Endothelial cell (in vitro differentiated cells): ENCODE results near the gene L3HYPDH. TPM values are rescaled to one million over a fixed set of nuclear protein-coding genes. Genes with fewer than 3 reads are reported as not detected.
A peak's percentile ranks its signal among the peaks of the same experiment; 100 is the strongest.

Experiments used
- DNase-seq: peaks from one replicate; pipeline ENCODE4 v3.0.0; 2021; ENCODE audit warnings: low spot score
- H3K27ac Mint-ChIP-seq: one replicate; pipeline ENCODE4 v1.8.0; 2021; ENCODE audit warnings: mixed read lengths, inconsistent platforms; ENCODE audit not compliant: unreplicated experiment
- H3K27me3 Mint-ChIP-seq: one replicate; pipeline ENCODE4 v1.8.0; 2021; ENCODE audit warnings: mild to moderate bottlenecking, moderate library complexity, mixed read lengths, inconsistent platforms; ENCODE audit not compliant: unreplicated experiment
- H3K36me3 Mint-ChIP-seq: one replicate; pipeline ENCODE4 v1.8.0; 2021; ENCODE audit warnings: mild to moderate bottlenecking, low read depth, mixed read lengths, inconsistent platforms; ENCODE audit not compliant: unreplicated experiment
- H3K4me1 Mint-ChIP-seq: one replicate; pipeline ENCODE4 v1.8.0; 2021; ENCODE audit warnings: mild to moderate bottlenecking, mixed read lengths, inconsistent platforms; ENCODE audit not compliant: unreplicated experiment
- H3K4me3 Mint-ChIP-seq: one replicate; pipeline ENCODE4 v1.8.0; 2021; ENCODE audit warnings: mild to moderate bottlenecking, mixed read lengths, inconsistent platforms; ENCODE audit not compliant: unreplicated experiment
- H3K9me3 Mint-ChIP-seq: one replicate; pipeline ENCODE4 v1.8.0; 2021; ENCODE audit warnings: mixed read lengths, inconsistent platforms; ENCODE audit not compliant: unreplicated experiment
- CTCF ChIP-seq: fragments of 200-600 bp; sonication (generic); IDR thresholded peaks from one replicate; pipeline ENCODE4 v1.5.0; 2021; ENCODE audit warnings: antibody characterized with exemption; ENCODE audit not compliant: unreplicated experiment
- long read RNA-seq: library from polyadenylated mRNA; unstranded; transcript quantifications from one replicate; pipeline ENCODE4 v2.0.0, GENCODE V29; 2020; ENCODE audit not compliant: unreplicated experiment
- total RNA-seq: library from RNA; stranded (reverse); fragmentation: NEBNext Ultra II Directional; extraction: Animal tissue kit (Norgen Biotek cat#: 25700); gene quantifications from one replicate; pipeline ENCODE4 v1.2.1, GENCODE V29; 2021; ENCODE audit not compliant: unreplicated experiment

The L3HYPDH gene
- 11.4 TPM for total RNA-seq
- long read RNA-seq, partial matches to known transcripts: 0 of 1 reads
- long read RNA-seq, other reads (novel, unspliced or antisense): 1 of 1 reads

- Mint-ChIP-seq H3K4me1 (peaks cover 24% of the 10 kb centered on the region), H3K4me3 (peak within 1 kb of the TSS; percentile 97), H3K9me3 (no peaks in the 10 kb centered on the region), H3K27ac (peak within 1 kb of the TSS; percentile 96), H3K36me3 (peaks cover 1% of the 10 kb centered on the region), H3K27me3 (peaks cover 6% of the 10 kb centered on the region)
- TF ChIP-seq CTCF: peak; percentile 78
- DNase-seq: peak; percentile 99
Observed at GRCh38 chr14:59483819-59484638, at the start of gene L3HYPDH, which contains the start of gene JKAMP. Gene L3HYPDH (minus strand): TSS chr14:59484408. CDS start chr14:59484316, 92 bp downstream. Gene JKAMP (plus strand): TSS chr14:59484517. CDS start chr14:59484590, 73 bp downstream.

- Mint-ChIP-seq H3K36me3 (no peaks in the 10 kb centered on the region), H3K4me3 (no peak overlapping the region), H3K4me1 (no peaks in the 10 kb centered on the region), H3K9me3 (no peaks in the 10 kb centered on the region), H3K27ac (no peak overlapping the region), H3K27me3 (no peaks in the 10 kb centered on the region)
- TF ChIP-seq CTCF: no peak
- no peak for DNase-seq
Observed at GRCh38 chr14:59532419-59532818, 48.2 kb upstream of the L3HYPDH start.

- no peak overlapping the region for H3K4me3 Mint-ChIP-seq
- H3K27me3 Mint-ChIP-seq: no peaks in the 10 kb centered on the region
- no peaks in the 10 kb centered on the region for H3K9me3 Mint-ChIP-seq
- TF ChIP-seq CTCF: no peak
- no peaks in the 10 kb centered on the region for H3K4me1 Mint-ChIP-seq
- no peak overlapping the region for H3K27ac Mint-ChIP-seq
- DNase-seq: no peak
- H3K36me3 Mint-ChIP-seq: no peaks in the 10 kb centered on the region
Observed at GRCh38 chr14:59530349-59530748, 46.1 kb upstream of the L3HYPDH start.

- Mint-ChIP-seq H3K27me3 (no peaks in the 10 kb centered on the region), H3K4me1 (no peaks in the 10 kb centered on the region), H3K4me3 (no peak overlapping the region), H3K27ac (no peak overlapping the region), H3K36me3 (no peaks in the 10 kb centered on the region), H3K9me3 (no peaks in the 10 kb centered on the region)
- no peak for DNase-seq
- no peak for TF ChIP-seq CTCF
Observed at GRCh38 chr14:59529189-59529588, 45.0 kb upstream of the L3HYPDH start.

- H3K4me1 Mint-ChIP-seq: no peaks in the 10 kb centered on the region
- TF ChIP-seq CTCF: no peak
- no peaks in the 10 kb centered on the region for H3K36me3 Mint-ChIP-seq
- no peak overlapping the region for H3K4me3 Mint-ChIP-seq
- no peak for DNase-seq
- H3K27ac Mint-ChIP-seq: no peak overlapping the region
- H3K27me3 Mint-ChIP-seq: no peaks in the 10 kb centered on the region
- H3K9me3 Mint-ChIP-seq: no peaks in the 10 kb centered on the region
Observed at GRCh38 chr14:59520224-59520623, 36.0 kb upstream of the L3HYPDH start.
